ENCODE measurements around the gene LDLRAD4.

Gene LDLRAD4

DNA sequence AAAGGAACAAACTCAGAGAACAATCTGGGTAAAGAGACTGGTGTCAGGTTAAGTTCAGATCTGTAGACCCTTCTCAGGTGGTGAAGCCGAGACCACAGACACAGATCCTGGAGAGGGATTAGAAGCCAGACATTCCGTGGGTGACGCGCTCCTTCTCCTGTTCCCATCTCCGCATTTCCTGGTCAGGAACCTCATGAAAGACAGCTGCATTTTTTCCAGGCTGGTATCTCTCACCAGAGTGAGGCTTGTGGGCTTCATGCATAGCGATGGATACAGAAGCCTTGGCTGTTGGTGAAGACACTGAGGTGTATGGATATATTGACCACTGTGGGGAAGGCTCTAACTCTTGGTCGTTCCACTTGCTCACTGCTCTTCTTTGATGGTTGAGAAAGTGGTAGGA, 355.2 kb downstream of the LDLRAD4 start:
- no peak for DNase-seq (ENCODE audit: low read depth)

DNA sequence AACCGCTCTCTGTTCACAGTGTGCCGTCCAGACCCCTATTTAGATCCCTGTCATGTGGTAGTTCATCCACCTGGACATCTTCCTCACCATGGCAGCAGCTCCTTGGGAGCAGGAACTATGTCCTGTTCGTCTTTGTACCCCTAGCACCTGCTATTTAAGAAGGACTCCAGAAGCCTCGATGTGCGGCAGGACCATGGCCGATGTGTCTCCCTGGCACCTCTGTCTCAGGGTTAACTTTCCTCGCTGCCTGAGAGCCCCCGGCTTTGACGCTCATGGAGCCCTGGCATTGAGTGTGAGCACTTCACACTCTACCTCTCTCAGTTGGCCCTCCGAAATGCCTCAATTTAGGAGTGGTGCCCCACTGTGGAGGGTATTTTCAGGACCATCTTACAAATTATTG, 355.8 kb downstream of the LDLRAD4 start:
- no peak for DNase-seq (ENCODE audit: low read depth)

DNA sequence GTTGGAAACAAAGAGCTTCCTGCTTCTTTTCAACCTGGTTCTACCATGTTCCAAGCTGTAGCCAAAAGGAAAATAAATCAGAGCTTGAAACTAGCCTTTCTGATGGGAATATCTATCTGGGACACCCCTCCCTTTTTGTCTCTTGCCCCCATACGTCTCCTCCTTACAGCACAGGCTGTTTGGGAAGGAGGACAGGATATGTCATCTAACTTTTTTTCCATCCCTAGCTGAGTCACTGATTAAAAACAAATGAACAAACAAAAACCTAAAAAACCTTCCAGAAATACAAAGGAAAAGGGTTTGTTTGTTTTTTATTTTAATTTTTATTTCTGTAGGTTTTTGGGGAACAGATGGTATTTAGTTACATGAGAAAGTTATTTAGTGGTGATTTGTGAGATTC, 356.2 kb downstream of the LDLRAD4 start:
- no peak for DNase-seq (ENCODE audit: low read depth)

DNA sequence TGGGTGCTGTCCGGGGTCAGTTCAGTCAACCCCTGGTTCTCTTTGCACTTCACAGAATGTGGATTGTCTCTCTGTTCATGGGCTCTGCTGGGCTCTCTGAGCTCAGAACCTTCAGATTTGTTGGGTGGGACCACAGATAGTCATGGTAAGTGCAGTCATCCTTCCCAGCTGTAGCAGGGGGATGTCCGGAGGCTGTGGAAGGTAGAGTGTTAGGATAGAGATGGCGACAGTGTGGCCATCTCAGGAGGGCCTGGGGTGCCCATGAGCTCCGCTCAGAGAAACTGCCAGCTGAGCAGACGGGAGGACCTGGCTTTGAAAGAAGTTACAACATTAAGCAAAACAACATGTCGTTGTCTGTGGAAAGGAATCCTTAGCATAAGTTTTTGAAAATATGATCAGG, 358.0 kb downstream of the LDLRAD4 start:
- DNase-seq (ENCODE audit: low read depth): no peak

DNA sequence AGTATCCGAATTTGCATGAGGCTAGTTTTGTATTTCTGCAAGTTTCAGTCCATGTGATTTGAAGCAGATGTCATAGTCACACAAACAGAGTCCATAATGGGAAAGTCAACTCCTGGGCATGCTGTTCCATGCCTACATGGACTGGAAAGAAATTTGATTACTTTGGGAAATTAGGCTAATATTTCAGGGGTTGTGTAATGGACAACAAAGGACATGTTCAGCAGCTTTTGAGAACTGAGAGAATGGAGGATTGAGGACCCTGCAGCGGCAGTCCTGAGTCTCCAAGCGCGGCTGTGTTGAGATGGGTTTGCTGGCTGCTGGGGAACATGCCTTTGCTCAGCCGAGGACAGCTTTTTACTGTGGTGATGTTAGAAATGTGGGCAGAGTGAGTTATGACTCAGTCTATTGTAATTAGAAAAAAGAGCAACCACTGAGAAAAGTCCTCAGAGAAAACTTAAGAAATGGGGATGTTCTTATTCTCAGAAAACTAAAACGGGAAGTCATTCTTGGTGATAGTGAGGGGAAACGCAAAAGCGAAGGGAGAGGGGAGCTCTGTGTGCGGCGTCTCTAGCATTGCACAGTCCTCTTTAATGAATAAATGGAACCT, 358.6 kb downstream of the LDLRAD4 start:
- no peak for DNase-seq (ENCODE audit: low read depth)

DNA sequence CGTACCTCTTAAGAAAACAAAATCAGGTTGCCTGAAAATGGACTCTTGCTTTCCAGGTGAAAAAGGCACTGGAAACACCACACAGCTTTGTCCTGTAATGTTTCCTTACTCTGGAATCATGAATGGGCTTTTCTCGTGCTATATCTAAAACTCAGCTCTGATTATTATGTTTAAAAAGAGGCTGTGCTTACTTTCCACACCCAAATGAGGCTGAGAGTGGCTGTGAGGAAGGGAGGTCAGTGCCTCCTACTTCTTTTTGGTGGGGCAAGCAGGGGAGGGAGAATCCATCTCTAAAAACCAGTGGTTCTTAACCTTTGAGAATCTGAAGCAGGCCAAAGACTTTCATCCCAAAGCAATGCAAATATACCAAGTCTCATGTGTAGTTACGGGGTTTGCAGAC, 359.2 kb downstream of the LDLRAD4 start:
- DNase-seq (ENCODE audit: low read depth): no peak

DNA sequence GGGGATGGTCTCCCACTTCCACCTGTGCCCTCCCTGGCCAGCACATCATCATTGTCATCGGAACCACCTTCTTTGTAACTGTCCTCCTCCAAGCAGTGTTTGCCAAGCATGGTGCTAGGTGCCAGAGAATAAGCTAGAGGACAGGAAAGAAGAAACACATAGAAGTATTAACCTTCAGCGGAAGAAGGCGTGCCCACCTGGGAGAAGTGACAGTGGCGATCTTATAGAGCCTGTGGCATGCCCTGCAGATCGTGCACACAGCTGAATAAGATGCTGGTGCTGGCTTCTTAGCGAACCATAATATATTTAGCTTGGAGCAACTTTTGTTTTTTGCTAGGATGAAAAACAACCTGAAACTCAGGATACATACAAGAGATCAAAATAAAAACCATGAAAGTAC, 359.8 kb downstream of the LDLRAD4 start:
- DNase-seq (ENCODE audit: low read depth): no peak

DNA sequence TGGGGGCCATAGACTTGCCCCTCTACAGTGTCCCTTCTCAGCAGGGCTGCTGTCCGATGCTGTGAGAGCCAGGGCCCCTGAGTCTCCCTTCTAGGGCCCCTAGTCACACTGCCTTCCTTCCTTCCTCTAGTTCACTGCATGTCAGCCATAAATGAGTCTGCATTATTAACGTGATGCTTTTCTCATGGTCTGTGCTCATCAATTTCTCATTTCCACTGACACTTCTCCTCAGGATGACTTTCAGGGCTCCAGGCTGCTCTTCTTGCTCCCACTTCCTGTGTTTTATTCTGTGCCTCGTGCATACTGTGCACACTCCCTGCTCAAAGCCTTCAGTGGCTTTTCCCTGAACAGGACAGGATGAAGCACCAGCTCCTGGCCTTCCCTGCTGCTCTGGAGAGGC, 361.3 kb downstream of the LDLRAD4 start:
- no peak for DNase-seq (ENCODE audit: low read depth)

DNA sequence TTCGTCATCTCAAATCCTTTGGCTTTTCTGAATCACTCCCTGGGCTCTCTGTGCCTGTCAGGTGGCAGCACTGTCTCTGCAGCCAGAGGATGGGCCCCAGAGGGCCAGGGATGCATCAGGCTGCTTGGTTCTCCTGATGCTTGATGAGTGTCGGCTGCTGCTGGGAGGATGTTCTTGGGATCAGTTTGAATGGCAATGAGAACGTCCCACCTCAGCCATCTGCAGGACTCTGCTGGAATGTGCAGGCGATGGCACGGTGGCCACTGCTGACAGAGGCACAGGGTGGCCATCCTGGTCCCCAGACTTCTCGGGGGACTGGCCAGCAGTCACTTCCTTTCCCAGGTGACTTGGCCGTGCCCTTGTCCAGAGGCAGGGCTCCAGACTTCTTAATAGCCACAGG, 361.8 kb downstream of the LDLRAD4 start:
- DNase-seq (ENCODE audit: low read depth): no peak

DNA sequence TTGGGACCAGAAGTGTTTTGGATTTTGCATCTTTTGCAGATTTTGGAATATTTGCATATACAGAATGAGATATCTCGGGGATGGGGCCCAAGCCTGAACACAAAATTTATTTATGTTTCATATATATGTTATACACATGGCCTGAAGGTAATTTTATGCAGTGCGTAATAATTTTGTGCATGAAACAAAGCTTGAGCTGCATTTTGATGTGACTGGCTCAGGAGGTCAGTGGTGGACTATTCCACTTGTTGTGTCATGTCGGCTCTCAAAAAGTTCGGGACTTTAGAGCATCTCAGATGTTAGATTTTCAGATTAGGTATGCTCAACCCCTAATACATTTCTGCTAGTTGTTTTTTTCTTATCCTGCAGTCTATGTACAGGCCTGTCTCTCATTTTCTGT, 362.4 kb downstream of the LDLRAD4 start:
- DNase-seq (ENCODE audit: low read depth): no peak

DNA sequence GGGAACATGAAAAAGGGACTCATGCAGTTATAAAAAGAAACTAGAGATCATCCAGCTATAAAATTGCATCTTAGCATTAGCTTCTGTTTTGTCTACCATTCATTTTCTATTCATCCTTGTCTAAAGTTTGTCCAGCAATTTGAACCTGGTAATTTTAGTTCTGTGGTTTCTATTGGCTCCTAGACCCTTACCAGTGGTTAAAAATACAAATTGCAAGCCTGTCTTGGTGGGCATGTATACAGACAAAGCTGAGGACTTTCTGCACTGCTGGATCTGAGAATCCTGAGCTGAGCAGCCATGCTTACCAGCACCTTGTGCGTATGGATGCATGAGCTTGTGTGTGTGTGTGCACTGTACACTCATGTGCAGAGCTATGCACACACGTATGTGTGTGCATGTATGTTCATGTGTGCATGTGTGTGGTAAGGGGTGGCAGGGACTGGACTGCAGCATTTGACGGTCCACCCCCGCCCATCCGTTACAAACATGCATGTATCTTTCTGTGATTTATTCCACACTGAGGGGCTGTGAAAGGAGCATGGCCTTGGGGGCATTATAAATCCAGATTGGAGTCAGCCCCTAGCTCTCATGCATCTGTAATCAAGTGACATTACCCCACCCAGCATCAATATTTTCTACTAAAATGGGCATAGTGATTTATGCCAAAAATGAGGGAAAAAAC, 363.1 kb downstream of the LDLRAD4 start:
- no peak for DNase-seq (ENCODE audit: low read depth)

DNA sequence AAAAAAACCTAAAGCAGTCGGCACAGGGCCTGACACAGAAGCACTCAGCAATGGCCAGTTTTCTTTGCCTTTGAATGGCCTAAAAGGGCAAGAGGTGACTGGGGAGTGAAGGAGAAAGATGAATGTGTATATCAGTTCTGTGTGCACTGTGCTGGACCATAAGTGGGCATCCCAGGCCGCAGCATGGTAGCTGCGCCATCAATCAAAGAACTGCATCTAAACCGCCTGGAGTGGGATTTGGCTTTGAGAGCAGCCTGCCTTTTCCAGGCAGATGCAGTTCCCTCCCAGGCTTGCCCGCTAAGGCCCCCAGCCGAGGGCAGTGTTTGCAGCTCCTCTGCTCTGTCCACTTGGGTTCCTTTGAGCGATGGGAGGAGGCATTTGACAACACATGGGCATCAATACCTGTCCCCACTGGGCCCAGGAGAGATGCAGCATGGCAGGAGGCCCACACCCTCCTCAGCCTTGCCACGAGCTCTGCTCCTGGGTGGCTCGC, 363.7 kb downstream of the LDLRAD4 start:
- DNase-seq (ENCODE audit: low read depth): no peak

DNA sequence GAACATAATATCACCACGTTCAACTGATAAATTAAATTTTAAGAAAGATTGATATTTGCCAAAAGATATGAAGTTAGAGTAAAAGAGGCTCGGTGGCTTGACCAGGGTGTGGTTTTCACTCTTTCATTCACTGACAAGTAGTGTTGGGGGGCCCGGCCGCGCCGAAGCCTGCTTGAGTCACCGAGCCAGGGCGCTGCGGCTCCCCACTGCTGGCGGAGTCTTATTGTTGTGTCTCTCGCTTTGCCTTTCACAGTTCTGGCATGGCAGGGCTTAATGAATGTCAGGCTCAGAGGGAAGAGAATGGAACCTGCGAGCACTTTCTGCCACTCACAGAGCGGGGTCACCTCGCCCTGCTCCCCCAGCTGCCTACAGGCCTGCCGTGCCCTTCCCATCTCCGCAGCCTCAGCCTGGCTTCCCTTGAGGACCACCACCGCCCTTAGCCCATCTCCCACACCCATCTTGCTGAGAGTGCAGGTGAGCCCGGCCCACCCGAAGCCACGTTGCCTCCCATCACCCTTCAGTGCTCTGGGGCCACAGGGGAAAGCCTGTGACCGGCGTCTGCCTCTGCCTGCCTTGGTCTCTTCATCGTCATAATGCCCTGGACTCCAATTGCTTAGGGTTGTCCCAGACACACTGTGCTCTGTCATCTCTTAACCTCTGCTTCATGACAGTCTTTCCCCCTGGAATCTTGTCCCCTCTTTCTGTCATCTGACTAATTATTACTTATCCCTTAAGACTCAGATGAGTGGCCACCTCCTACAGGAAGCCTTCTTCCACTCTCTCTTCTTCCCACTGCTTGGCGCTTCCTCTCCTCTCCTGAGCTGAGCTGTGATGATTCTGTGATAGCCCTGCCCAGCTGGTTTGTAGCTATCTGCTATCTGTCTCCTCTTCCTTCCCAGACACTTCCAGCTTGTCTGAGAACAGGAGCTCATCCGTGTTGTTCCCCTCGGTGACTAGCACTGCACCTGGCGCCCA, 365.3 kb downstream of the LDLRAD4 start:
- DNase-seq (ENCODE audit: low read depth): no peak

DNA sequence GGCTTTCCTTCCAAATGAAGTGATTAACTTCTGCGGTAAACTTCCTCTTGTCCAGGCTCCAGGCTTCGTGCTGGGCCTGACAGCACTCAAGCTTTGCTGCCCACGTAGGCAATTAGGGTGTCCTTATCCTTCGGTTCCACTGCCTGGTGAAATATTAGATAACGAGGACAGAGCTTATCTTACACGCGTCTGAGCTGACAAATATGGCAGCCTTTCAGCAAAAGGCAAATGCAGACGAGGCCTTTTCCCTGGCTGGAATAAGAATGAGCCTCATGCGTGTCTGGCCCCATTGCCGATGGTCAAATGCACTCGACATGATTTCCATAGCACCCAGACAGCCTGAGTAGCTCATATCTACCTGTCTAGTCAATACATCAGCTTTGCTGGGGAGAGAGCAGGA, 366.3 kb downstream of the LDLRAD4 start:
- no peak for DNase-seq (ENCODE audit: low read depth)

DNA sequence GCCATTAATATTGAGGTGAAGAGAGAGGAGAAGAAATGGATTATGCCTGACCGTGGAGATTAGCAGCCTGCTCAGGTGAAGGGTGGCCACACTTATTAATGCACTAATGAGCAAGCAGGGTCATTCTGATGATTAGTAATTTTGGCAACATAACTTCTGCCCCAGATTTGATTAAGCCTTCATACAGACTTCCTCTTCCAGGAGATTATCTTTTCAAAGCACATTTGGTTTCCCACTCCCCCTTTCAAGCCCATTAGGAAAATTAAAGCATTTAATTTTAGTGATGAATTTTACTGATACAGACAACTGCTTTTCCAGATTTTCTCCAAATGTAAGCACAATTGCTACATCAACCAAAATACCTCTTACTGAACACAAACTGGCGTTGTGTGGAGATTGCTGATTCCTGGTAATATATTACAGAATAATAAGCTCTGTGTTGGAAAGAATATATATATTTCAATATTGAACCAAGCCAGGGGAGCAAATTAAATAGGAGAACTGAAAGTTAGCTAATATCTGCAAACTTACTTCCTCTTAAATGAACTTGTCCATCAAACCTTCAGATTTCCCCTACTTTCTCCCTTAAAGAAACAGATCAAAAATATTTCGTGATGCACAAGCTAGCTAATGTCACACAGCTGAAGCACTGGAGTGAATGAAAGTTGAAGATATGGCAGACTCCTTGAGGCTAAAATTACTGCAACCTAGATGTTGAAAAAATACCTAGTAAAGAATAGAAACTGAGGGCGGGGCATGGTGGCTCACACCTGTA, 367.0 kb downstream of the LDLRAD4 start:
- DNase-seq (ENCODE audit: low read depth): no peak

DNA sequence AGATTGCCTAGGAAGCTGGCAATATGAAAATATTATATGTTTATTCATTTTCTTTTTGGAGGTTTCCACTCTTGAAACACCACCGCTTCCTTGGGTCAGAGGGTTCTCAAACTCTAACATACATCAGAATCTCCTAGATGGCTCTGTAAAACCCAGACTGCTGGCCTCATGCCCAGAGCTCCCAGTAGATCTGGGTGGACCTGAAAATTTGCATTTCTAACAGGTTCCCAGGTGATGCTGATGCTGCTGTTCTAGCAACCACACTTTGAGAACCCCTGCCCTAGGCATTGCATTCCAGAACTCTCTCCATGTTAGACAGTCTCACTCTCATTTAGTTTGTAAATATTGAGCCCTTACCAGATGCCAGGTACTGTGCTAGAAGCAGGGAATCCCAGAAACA, 368.4 kb downstream of the LDLRAD4 start:
- DNase-seq (ENCODE audit: low read depth): no peak

DNA sequence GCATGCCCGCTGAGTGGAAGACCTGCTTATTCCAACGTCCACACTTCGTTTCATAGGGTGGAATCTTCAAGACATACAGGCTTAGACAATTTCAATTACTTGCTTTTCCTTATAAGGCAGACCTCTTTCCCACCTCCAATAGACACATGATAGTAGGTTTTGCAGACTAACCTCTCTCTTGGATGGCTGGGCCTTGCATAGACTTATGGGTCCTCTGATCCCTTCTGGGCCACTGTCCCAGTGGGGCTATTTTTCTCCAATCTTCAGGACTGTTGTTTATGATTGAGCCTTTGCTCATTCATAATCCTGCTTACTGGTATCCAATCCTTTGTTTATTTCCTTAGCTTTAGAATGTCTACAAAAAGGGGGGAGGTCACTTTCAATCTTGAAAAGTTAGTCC, 368.9 kb downstream of the LDLRAD4 start:
- no peak for DNase-seq (ENCODE audit: low read depth)

DNA sequence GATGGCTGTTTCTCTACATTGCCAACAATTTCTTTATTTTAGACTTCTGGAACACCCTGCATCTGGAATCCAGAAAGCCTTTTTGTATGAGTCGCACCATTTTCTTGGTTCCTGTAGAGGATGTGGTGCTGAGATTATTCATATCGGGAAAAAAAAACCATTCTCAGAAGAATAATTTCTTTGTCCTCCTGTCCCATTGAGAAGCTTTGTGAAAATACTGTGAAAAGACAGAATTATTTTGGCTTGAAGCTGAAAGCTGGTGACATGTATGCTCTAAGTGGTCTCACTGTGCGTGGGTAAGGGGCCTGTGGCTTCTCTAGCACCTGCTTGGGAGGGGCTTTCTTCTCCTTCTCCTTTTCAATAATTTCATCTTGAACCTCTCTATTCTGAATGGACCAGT, 369.4 kb downstream of the LDLRAD4 start:
- no peak for DNase-seq (ENCODE audit: low read depth)

DNA sequence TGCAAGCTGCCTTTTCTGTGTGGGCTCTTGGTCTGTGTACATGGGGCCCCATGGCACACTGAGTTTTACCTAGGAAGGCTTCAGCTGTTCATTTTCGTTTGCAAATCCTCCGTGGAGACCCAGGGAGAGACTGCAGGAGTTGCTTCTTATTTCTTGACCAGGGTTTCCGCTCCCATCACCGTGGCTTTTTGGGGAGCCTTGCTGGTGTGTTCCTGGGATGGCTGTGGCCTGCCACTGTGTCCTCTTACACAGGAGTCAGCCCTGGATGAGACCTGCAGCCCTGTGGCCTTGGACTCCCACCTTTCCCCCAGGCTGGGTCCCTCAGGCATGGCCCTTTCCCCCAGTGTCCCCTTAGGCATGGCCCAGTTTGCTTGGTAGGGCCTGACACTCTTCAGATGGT, 370.8 kb downstream of the LDLRAD4 start:
- no peak for DNase-seq (ENCODE audit: low read depth)

DNA sequence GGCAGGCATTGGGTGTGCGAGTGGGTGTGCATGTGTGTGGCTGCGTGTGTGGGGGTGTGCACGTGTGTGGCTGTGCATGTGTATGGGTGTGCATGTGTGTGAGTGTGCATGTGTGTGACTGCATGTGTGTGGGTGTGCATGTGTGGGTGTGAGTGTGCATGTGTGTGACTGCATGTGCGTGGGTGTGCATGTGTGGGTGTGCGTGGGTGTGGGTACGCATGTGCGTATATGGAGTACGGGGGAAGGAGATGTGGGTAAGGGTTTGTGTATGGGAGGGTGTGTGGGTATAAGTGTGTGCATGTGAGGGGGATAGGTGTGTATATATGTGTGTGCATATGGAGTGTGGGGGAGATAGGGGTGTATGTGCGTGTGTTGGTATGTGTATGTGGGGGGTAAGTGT, 371.4 kb downstream of the LDLRAD4 start:
- no peak for DNase-seq (ENCODE audit: low read depth)

DNA sequence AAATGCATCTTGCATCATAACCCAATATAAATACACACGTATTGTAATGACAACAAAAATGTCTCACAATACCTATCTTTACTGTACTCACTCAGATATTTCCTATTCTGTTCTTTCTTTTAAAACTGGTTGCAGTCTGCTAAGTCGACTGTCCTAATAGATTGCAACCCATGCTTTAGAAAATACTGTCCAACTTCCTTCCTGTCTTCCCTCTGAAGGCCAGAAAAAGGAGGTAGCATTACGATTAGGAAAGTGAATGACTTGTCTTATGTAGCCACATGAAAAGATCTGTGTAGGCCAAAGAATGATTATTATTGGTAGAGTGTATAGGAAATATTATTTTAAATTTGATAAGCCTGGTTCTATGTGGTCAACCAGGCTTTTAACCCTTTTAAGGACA, 373.7 kb downstream of the LDLRAD4 start:
- DNase-seq (ENCODE audit: low read depth): no peak

DNA sequence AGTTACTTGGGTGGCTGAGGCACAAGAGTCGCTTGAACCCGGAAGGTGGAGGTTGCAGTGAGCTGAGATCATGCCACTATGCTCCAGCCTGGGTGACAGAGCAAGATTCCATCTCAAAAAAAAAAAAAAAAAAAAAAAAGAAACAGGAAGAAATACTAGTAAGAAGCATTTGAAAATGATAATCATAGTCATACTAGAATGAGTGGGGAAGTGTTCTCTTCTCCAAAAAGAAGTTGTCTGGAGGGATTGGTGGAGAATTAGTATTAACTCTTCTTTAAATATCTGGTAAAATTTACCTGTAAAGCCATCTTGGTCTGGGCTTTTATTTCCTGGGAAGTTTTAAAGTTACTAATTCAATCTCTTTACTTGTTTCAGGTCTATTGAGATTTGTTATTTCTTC, 376.0 kb downstream of the LDLRAD4 start:
- no peak for DNase-seq (ENCODE audit: low read depth)

Measured in T follicular helper cell (primary cell).